Measurements from ENCODE around the gene SFXN3. TPM values are rescaled to one million over a fixed set of nuclear protein-coding genes. Genes with fewer than 3 reads are reported as not detected.

The SFXN3 gene
- total and polyA plus RNA-seq, 10 of the 15 experiments (the other 5 are each of a cell fraction or from before 2014, with no cell fraction given): 0.05 to 11.3 (median 1.2) TPM

GRCh38 chr10:100986952-100987684, 43.9 kb upstream of the SFXN3 start, which contains the start of the genes MRPL43 and TWNK (continued):
- TF ChIP-seq, protein P1, sequence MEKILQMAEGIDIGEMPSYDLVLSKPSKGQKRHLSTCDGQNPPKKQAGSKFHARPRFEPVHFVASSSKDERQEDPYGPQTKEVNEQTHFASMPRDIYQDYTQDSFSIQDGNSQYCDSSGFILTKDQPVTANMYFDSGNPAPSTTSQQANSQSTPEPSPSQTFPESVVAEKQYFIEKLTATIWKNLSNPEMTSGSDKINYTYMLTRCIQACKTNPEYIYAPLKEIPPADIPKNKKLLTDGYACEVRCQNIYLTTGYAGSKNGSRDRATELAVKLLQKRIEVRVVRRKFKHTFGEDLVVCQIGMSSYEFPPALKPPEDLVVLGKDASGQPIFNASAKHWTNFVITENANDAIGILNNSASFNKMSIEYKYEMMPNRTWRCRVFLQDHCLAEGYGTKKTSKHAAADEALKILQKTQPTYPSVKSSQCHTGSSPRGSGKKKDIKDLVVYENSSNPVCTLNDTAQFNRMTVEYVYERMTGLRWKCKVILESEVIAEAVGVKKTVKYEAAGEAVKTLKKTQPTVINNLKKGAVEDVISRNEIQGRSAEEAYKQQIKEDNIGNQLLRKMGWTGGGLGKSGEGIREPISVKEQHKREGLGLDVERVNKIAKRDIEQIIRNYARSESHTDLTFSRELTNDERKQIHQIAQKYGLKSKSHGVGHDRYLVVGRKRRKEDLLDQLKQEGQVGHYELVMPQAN (conservative IDR thresholded peaks at IDR 0.05): peak; percentile 97
- peak; percentile 75 for TF ChIP-seq LARP7 (IDR thresholded peaks at IDR 0.05)
- TF ChIP-seq YY1 (IDR thresholded peaks at IDR 0.05; ENCODE audit: low read depth, low read length): peak; percentile 47; the same call in 1 of the 2 replicates
- TF ChIP-seq, protein P2, sequence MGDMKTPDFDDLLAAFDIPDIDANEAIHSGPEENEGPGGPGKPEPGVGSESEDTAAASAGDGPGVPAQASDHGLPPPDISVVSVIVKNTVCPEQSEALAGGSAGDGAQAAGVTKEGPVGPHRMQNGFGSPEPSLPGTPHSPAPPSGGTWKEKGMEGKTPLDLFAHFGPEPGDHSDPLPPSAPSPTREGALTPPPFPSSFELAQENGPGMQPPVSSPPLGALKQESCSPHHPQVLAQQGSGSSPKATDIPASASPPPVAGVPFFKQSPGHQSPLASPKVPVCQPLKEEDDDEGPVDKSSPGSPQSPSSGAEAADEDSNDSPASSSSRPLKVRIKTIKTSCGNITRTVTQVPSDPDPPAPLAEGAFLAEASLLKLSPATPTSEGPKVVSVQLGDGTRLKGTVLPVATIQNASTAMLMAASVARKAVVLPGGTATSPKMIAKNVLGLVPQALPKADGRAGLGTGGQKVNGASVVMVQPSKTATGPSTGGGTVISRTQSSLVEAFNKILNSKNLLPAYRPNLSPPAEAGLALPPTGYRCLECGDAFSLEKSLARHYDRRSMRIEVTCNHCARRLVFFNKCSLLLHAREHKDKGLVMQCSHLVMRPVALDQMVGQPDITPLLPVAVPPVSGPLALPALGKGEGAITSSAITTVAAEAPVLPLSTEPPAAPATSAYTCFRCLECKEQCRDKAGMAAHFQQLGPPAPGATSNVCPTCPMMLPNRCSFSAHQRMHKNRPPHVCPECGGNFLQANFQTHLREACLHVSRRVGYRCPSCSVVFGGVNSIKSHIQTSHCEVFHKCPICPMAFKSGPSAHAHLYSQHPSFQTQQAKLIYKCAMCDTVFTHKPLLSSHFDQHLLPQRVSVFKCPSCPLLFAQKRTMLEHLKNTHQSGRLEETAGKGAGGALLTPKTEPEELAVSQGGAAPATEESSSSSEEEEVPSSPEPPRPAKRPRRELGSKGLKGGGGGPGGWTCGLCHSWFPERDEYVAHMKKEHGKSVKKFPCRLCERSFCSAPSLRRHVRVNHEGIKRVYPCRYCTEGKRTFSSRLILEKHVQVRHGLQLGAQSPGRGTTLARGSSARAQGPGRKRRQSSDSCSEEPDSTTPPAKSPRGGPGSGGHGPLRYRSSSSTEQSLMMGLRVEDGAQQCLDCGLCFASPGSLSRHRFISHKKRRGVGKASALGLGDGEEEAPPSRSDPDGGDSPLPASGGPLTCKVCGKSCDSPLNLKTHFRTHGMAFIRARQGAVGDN (IDR thresholded peaks at IDR 0.05): peak; percentile 97
- TF ChIP-seq MEF2A (IDR thresholded peaks at IDR 0.05; ENCODE audit: insufficient read depth, low read depth, low read length): no peak
- TF ChIP-seq, protein P3, sequence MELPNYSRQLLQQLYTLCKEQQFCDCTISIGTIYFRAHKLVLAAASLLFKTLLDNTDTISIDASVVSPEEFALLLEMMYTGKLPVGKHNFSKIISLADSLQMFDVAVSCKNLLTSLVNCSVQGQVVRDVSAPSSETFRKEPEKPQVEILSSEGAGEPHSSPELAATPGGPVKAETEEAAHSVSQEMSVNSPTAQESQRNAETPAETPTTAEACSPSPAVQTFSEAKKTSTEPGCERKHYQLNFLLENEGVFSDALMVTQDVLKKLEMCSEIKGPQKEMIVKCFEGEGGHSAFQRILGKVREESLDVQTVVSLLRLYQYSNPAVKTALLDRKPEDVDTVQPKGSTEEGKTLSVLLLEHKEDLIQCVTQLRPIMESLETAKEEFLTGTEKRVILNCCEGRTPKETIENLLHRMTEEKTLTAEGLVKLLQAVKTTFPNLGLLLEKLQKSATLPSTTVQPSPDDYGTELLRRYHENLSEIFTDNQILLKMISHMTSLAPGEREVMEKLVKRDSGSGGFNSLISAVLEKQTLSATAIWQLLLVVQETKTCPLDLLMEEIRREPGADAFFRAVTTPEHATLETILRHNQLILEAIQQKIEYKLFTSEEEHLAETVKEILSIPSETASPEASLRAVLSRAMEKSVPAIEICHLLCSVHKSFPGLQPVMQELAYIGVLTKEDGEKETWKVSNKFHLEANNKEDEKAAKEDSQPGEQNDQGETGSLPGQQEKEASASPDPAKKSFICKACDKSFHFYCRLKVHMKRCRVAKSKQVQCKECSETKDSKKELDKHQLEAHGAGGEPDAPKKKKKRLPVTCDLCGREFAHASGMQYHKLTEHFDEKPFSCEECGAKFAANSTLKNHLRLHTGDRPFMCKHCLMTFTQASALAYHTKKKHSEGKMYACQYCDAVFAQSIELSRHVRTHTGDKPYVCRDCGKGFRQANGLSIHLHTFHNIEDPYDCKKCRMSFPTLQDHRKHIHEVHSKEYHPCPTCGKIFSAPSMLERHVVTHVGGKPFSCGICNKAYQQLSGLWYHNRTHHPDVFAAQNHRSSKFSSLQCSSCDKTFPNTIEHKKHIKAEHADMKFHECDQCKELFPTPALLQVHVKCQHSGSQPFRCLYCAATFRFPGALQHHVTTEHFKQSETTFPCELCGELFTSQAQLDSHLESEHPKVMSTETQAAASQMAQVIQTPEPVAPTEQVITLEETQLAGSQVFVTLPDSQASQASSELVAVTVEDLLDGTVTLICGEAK (IDR thresholded peaks at IDR 0.05; ENCODE audit: borderline replicate concordance): peak; percentile 98
- TF ChIP-seq KDM1A (IDR thresholded peaks at IDR 0.05; ENCODE audit: borderline replicate concordance): no peak
- TF ChIP-seq NRF1 (conservative IDR thresholded peaks at IDR 0.05; ENCODE audit: low read depth, low read length): peak; percentile 47
- peak; percentile 94 for TF ChIP-seq POLR2A (IDR thresholded peaks at IDR 0.05; ENCODE audit: low read depth, low read length)
- TF ChIP-seq NR2F1 (conservative IDR thresholded peaks at IDR 0.05): peak; percentile 43; the same call in 1 of the 2 replicates
- TF ChIP-seq TCF3 (IDR thresholded peaks at IDR 0.05; ENCODE audit: borderline replicate concordance, insufficient read depth, low read depth, low read length): no peak
- TF ChIP-seq RBBP5 (conservative IDR thresholded peaks at IDR 0.05): 0 out of 2 replicates have a peak, but pooled peaks have one; percentile 34
- peak; percentile 78 for TF ChIP-seq SMAD5 (IDR thresholded peaks at IDR 0.05; ENCODE audit: low read depth)
- TF ChIP-seq CREB1 (IDR thresholded peaks at IDR 0.05; ENCODE audit: low read depth): no peak
- no peak for TF ChIP-seq TCF7 (IDR thresholded peaks at IDR 0.05; ENCODE audit: borderline replicate concordance)
- TF ChIP-seq ESRRA (IDR thresholded peaks at IDR 0.05; ENCODE audit: low read length): no peak
- TF ChIP-seq HDAC2 (IDR thresholded peaks at IDR 0.05): 0 out of 2 replicates have a peak, but pooled peaks have one; percentile 36
- TF ChIP-seq CBFB (IDR thresholded peaks at IDR 0.05; ENCODE audit: low read depth): peak; percentile 55; the same call in 1 of the 2 replicates
- peak; percentile 50; the same call in 1 of the 2 replicates for TF ChIP-seq RUNX3 (IDR thresholded peaks at IDR 0.05; ENCODE audit: low read length)
- TF ChIP-seq TAF1 (IDR thresholded peaks at IDR 0.05; ENCODE audit: borderline replicate concordance, low read depth, low read length): peak; percentile 68
- peak; percentile 54; the same call in 1 of the 2 replicates for TF ChIP-seq BACH1 (IDR thresholded peaks at IDR 0.05; ENCODE audit: borderline replicate concordance)
- TF ChIP-seq ZNF207 (IDR thresholded peaks at IDR 0.05; ENCODE audit: borderline replicate concordance): peak; percentile 95
